Putamen (tissue), 1 donor: ENCODE results near the gene BAD.
"Not testable (repeated sequence)": the region's sequence is repeated elsewhere in the genome, so short reads cannot be mapped to it uniquely, and the experiment has no call there.

ENCODE experiments used
- DNase-seq: peaks from one replicate; pipeline ENCODE4 v3.0.0-alpha.2; 2016; ENCODE audit warnings: low spot score

The BAD gene

DNA sequence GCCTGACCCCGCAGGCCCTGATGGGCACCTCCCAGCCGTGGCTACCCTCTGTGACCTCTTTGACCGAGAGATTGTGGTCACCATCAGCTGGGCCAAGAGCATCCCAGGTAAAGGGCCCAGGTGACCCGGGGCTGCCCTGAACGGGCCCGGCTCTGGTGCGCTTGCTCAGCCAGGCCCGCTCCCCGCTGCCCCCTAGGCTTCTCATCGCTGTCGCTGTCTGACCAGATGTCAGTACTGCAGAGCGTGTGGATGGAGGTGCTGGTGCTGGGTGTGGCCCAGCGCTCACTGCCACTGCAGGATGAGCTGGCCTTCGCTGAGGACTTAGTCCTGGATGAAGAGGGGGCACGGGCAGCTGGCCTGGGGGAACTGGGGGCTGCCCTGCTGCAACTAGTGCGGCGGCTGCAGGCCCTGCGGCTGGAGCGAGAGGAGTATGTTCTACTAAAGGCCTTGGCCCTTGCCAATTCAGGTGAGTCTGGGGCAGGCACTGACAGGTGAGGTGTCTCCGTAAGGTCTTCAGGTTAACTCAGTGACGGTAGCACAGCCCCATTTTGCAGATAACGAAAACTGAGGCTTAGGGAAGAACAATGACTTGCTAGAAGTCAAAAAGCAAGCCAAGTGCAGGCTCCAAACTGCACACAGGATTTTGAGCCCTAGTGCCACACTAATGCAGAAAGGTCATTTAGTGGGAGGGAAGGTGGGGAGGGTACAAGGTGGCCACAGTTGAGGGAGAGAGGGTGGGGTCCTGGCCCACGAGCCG is 30.5 kb upstream of the BAD start:
- DNase-seq, result no peak

DNA sequence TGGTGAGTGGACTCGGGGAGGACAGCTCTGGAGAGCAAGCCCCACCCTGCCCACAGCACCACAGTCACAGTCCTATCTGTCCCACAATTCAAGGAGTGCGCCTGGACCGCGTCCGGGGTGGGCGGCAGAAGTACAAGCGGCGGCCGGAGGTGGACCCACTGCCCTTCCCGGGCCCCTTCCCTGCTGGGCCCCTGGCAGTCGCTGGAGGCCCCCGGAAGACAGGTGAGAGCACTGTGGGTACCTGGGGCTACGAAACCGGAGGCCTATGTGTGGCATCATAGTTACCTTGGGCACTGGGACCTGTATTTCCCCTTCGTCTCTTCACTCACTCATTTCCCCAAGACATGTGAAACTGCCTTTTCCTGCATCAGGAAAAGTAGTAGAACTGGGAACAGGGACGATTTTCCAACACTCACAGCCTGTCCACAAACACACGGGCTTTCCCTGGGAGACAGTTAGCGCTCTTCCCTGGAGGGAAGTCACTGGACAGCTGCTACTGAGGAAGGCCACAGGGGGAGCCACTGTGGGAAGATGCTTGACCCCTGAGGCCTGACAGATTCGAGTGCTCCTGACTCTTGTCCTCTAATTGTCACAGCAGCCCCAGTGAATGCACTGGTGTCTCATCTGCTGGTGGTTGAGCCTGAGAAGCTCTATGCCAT is 29.8 kb upstream of the BAD start:
- DNase-seq, result no peak

DNA sequence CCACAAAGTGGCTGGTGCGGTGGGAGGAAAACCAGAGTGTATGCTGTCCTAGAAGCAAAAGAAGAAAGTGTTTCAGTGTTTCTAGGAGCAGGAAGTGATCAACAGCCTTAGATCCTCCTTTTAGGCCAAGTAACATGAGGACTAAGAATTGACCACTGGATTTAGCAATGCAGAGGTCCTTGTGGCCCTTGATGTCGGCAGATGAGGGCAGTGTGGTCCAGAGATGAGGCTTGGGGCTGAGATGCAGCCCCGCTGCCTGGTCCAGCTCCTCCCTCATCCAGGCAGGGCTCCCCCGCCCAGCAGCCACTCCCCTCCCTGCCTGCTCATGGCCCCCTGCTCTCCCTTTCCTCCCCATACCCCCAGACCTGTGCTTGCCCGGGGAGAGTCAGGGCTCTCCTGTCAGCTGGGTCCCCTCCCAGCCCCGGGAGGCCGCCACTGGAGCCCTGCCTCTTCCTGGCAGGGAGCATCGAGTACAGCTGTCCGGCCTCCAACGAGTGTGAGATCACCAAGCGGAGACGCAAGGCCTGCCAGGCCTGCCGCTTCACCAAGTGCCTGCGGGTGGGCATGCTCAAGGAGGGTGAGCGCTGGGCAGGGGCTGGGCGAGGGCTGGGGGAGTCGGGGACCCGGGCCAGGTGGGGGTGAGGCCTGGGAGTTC is 29.2 kb upstream of the BAD start:
- no peak for DNase-seq

DNA sequence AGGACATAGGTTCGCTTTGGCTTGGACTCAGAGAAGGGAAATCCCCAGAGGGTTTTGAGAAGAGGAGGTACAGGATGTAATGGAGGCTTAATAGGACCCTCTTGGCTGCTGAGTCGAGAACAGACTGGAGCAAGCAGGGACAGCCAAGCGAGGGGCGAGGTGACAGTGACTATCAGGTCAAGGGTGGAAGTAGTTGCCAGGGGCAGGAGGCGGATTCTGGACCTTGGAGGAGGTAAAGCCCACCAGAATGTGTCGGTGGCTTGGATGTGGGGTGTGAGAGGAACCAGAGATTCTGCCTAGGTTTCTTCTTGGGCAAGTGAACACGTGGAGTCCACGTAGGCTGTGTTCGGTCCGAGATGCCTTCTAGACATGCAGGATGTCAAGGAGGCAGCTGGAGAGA is 28.5 kb upstream of the BAD start:
- DNase-seq, result no peak

DNA sequence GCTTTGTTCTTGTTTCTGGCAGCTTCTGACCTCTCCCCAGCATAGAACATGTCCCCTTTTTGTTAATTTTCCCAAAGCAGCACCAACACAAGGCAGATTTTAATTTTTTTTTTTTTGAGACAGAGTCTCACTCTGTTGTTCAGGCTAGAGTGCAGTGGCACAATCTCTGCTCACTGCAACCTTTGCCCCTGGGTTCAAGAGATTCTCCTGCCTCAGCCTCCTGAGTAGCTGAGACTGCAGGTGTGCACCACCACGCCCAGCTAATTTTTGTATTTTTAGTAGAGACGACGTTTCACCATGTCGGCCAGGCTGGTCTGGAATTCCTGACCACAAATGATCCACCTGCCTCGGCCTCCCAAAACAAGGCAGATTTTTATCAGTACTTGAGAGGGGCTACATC is 23.3 kb upstream of the BAD start:
- DNase-seq, result not testable (repeated sequence)

DNA sequence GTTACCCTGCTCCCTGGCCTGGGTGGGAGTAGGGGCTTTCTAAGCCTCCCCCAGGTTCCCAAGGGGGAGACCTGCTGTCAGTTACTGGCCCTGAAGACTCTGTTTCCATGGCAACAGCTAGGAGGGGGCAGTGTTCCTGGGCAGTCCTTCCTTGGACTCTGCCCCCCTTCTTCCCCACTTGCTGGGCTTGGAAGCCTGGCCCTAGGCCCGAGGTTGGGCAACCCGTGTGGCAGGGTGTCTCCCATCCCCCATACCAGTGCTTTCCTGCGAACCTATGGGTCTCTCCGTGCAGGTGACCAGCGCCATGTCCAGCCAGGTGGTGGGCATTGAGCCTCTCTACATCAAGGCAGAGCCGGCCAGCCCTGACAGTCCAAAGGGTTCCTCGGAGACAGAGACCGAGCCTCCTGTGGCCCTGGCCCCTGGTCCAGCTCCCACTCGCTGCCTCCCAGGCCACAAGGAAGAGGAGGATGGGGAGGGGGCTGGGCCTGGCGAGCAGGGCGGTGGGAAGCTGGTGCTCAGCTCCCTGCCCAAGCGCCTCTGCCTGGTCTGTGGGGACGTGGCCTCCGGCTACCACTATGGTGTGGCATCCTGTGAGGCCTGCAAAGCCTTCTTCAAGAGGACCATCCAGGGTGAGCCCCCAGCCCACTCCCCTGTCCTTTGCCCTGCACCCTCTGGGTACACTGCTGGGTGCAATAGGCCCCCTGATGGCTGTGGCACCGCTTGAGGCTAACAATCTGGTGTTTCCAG is 22.6 kb upstream of the BAD start:
- no peak for DNase-seq

DNA sequence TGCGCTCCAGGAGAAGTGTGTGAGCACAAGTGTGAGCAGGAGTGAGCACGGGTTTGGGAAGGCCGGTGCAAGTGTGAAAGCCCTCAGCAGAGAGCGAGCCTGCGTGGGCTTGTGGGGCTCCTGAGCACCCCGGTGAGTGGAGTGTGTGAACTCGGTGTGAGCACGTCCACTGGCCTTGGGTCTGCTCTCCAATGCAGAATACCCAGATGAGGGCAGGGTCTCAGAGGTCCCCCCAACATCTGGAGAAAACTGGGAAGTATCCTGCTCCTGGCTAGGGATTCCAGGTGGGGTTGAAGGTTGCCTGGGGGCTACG is 22.1 kb upstream of the BAD start:
- DNase-seq, result no peak

DNA sequence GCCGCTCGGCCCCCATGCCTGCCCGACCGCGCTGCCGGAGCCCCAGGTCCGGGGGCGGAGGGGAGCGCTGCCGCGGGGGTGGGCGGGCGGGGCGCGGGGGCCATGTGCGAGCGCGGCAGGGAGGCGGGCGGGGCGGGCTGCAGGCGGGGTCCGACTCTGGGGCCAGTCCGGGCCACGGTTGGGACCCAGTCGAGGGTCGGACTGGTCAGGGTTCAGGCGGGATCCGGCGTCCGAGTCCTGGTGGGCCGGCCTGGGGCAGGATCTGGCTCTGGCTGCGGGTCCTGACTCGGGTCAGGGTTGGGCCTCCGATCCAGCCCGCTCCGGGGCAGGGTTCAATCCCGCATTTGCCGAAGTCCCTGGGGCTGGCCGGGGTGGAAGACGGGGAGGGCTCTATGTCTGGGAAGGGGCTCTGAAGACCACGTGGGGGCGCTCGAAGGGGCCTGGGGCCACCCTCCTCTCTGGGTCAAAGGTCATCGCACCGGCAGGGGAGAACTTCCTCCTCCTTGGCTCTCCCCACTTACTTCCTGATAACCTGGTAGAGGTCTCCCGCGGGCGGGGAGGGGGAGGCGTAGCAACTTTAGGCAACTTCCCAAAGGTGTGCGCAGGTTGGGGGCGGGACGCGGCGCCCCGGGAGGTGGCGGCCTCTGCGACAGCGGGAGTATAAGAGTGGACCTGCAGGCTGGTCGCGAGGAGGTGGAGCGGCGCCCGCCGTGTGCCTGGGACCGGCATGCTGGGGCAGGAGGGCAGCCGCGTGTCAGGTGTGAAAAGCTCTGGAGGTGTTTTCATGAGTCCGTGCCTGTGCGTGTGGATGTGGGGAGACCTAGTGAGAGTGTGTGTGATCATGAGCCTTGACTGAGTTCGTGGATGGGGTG is 21.5 kb upstream of the BAD start:
- DNase-seq, result peak; percentile 63

DNA sequence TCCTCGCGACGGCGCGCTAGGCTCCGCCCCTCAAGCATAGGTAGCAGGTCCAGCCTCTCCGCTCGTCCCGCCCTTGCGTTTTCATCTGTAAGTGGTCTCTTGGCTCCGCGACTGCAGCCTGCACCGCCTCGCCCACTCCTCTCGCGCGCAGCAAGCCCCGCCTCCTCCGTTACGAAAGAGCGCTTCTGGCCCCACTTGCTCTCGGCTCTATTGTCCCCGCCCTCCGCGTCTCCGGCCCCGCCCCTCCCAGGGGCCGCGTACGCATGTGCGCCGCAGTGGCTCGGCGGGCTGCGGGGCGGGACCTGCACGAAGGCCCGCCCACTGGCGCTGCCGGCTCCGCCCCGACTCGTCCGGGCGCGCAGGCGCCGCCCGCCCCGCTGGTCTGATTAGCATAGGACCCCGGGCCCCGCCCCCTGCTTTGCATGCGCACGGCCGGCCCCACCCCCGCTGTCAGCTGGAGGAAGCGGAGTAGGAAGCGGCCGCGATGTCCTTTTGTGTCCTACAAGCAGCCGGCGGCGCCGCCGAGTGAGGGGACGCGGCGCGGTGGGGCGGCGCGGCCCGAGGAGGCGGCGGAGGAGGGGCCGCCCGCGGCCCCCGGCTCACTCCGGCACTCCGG is 20.7 kb upstream of the BAD start, which contains the start of gene ESRRA:
Gene ESRRA, plus strand, starts transcription at position 450 of the 616 bp plus-strand sequence. CDS start 1,656 bp downstream, outside the sequence.
- peak; percentile 99 for DNase-seq

DNA sequence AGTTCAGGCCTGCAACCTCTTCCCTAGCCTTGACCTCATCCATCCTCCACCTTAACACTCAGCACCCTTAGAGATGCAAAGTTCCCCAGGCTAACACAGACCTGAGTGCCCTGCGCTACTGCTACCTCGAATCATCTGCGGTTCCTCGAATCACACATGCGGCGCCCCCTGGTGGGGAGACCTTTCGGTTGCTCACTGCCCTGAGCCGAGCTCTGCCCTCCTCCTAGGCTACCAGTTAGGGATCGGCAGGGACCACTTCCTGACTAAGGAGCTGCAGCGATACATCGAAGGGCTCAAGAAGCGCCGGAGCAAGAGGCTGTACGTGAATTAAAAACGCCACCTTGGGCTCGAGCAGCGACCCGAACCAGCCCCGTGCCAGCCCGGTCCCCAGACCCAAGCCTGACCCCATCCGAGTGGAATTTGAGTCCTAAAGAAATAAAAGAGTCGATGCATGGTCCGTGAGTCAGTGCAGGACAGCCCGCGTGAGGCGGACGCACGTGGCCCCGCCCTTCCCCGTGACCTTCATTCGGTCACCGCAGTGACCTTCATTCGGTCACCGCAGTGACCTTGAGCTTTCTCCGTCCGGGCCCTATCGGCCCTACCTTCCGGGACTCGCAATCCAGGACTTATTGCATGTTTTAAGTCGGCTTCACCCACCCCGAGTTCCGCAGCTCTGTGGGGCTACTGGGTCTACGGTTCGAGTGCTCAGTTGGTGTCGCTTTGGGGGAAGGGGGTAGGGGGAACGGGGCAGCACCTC is 20.0 kb upstream of the BAD start:
- peak; percentile 85 for DNase-seq

DNA sequence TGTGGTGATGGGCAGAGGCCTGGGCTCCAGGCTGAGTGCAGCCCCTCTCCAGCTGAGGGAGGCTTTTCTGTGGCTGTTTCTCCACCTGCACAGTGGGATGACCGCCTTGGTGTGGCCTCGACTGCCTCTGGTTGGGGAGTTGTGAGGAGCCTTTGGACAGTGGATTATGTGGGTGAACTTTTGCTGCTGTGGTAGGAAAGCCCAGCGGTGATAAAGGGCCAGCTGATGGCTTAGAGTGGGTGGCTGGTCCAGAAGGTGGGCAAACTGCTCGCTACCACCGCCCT is 19.5 kb upstream of the BAD start:
- DNase-seq, result no peak

DNA sequence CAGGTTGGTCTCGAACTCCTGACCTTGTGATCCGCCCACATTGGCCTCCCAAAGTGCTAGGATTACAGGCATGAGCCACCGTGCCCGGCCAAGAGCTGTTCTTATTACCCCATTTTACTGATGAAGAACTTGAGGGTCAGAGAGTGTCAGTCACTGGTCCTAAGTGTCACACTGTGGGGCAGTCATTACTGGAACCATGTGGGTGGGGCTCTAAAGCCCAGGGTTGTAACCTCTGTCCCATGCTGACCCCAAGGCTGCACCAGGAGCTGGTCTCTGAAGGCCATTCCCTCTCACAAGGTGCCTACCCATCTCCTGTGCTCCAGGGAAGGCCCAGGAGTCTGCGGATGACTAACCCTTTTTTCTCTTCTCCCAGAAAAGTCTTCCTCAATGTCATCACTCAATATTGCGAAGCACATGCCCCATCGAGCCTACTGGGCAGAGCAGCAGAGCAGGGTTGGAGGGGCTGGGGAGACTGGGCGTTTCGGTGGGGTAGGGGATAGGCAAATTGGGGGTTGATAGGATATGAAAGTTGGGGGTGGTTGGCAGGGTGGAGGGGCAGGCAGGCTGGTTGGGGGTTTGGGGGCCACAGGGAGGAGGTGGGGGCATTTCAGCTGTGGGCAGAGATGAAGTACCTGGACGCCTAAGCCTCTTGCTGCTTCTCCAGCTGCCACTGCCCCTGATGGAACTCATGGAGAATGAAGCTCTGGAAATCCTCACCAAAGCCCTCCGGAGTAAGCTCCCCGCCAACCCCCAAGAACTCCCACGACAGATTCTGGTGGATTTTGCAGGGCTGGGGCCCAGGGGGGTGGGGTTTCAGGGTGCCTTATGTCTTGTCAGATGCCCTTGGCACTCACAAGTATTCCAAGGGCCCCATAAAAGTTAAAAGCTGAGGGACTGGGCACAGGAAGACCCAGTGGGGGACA is 18.9 kb upstream of the BAD start:
- no peak for DNase-seq

DNA sequence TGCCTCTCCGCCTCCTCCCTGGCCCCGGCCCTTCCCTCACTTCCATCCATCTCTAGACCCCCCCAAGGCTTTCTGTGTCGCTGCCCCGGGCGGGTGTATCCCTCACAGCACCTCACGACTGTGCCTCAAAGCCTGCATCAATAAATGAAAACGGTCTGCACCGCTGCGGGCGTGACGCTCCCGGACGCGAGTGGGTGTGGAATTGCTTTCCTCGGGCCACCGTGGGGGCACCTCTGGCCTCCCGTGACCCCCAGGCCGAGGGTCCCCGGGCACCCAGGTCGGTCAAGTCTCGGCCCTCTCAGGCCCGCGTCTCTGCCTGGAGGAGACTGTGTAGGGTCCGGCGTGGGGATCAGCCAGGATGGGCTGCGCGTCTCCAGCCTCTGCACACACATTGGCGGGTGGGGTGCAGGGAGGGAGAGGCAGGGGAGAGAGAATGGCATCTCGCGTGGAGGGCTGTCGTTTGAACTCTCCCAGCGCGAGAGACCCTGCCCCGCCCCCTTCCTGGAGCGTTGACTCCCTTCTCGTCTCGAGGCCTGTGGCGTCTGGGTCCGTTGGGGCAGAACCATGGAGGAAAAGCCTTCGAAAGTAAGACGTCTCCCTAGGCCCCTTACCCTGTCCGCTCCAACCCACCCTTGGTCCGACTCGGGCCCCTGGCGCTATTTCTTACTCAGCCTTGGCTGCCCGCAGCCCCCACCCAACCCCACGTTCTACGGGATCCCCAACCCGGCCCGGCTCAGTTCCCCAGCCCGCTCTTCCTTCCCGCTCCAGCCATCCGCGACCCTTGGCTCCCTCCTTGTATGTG is 15.6 kb upstream of the BAD start, which contains the start of gene CATSPERZ:
Gene CATSPERZ, plus strand, starts transcription at position 512 of the 802 bp plus-strand sequence. Its CDS starts 53 bp downstream, at position 565.
- DNase-seq, result no peak

DNA sequence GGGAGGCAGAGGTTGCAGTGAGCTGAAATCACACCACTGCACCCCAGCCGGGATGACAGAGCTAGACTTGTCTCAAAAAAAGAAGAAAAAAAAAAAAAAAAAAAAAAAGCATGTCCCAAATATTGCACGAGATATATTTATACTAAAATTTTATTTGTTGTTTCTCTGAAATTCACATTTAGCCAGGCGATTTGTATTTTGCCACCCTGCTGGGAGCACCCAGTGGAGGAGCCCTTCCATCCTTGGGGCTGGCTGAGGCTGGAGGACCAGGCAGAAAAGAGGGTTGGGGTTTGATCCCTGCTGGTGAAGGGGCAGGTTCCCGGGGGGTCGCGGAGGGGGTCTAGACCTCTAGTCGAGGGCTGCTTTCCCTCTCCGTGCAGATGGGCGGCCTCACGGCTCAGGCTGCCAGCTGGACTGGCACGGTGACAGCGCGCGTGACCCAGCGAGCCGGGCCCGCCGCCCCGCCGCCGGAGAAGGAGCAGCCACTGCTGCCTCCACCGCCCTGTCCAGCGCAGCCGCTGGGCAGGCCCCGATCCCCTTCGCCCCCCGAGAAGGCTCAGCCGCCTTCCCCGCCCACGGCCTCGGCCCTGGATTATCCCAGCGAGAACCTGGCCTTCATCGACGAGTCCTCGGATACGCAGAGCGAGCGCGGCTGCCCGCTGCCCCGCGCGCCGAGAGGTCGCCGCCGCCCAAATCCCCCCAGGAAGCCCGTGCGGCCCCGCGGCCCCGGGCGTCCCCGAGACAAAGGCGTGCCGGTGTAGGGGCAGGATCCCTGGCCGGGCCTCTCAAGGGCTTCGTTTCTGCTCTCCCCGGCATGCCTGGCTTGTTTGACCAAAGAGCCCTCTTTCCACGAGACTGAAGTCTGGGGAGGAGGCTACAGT is 14.7 kb upstream of the BAD start:
- DNase-seq, result peak; percentile 68

DNA sequence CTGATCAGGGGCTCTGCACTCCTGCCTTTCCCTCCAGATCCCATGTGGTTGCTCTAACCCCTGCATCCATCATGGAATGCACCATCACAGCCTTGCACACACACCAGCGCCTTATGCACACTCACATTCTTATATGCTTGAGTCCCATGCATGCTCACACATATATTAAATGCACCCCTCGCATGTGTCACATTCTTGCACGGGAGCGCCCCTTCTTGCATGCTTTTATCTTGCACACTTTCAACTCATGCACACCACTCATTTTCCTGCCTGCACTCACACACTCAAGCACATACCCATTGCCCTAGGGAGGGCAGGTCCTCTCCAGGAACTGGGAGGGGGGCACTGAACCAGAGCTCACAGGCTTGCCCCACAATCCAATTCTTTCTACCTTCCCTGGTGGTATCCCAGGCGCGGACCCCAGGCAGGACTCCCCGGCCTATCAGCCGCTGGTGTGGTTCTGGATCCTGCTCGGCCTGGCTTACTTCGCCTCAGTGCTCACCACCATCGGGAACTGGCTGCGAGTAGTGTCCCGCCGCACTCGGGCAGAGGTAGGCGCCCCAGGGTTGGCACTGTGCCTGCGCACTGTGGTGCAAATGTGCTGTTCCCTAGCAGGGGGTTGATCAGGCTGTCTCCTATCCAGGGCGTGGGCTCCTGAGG is 13.4 kb upstream of the BAD start:
- no peak for DNase-seq

DNA sequence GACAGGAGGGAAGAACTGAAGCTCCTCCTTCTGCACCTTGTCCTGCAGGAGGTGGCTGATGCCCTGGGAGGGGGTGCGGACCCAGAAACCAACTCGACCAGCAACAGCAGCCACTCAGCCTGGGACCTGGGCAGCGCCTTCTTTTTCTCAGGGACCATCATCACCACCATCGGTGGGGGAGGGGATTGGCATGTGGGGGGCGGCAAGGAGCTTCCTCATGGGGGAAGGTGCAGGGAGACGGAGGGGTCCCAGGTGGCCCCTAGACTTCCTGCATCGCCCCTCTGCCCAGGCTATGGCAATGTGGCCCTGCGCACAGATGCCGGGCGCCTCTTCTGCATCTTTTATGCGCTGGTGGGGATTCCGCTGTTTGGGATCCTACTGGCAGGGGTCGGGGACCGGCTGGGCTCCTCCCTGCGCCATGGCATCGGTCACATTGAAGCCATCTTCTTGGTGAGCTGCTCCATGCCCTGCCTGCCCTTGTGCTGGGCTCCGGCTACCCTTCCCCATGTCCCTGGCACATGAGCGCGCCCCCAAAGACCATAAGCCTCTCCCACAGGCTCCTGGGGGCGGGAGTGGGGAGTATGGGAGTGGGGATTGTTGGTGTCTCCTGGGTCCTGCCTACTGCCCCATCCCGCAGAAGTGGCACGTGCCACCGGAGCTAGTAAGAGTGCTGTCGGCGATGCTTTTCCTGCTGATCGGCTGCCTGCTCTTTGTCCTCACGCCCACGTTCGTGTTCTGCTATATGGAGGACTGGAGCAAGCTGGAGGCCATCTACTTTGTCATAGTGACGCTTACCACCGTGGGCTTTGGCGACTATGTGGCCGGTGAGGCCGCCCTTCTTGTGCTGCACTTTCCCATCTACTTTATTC is 12.6 kb upstream of the BAD start:
- no peak for DNase-seq
